NCI-H2081 treated with DMSO at 0.1 percent for 48 hours (cell line): ENCODE measurements around the gene GHR.

Experiments
- DNase-seq: peaks from one replicate; lab custom pipeline; 2025; lab: John Stamatoyannopoulos, UW

GHR gene

GRCh38 chr5:42423285-42424165 lies at the start of gene GHR:
Gene GHR, plus strand, starts transcription at chr5:42423439. Its CDS starts 142,436 bp downstream, at chr5:42565875.
- no peak for DNase-seq

- no peak for DNase-seq
These were observed 48.5 kb upstream of the GHR start for GRCh38 chr5:42374679-42375273.

- no peak for DNase-seq
These were observed 45.7 kb upstream of the GHR start for GRCh38 chr5:42377496-42377895.

DNA sequence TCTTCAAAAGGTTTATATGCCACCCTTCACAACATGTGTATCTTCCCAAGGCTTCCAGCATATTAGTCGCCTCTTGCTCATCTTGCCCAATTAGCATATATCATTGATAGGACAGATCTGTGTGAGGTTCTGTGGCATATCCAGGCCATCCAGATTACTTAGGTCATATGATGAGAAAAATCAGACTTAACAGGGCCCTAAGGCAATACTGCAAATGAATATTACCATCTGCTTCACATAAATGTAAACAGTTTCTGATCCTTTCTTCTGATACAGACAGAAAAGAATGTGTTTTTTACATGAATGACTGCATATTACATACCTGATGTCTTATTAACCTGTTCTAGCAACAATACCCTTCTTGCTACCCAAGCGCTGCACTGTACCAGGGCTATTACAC lies 41.3 kb upstream of the GHR start:
- DNase-seq = no peak

- no peak for DNase-seq
These were observed 35.7 kb upstream of the GHR start for GRCh38 chr5:42387563-42387962.

GRCh38 chr5:42390115-42390514 lies 33.1 kb upstream of the GHR start:
- DNase-seq = no peak

DNA sequence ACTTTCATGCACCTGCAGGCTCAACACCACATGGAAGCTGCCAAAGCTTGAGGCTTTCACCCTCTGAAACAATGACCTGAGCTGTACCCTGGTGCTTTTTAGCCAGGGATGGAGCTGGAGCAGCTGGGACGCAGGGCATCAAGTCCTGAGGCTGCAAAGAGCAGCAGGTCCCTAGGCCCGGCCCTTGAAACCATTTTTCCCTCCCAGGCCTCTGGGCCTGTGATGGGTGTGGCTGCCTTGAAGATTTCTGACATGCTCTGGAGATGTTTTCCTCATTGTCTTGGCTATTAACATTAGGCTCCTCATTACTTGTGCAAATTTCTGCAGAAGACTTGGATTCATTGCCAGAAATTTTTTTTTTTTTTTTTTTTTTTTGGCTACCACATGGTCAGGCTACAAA lies 30.3 kb upstream of the GHR start:
- DNase-seq = no peak

DNA sequence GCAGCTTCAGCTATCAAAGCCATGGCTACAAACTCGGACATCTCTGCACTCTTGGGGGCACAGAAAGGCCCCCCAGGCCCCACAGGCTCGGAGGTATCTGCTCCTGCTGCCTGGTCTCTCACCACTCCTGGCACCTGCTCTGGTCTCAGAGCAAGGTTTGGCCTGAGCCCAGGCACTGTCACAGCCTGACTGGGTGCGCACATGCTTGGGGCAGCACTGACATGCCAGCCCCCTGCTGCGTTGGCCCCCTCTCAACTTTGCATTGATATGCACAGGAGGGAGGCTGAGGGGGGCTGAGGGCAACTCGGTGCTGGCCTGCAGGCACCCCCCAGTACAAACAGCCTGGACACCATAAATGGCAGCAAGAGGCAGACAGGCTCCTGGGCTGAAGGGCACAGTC lies 27.1 kb upstream of the GHR start:
- no peak for DNase-seq

DNA sequence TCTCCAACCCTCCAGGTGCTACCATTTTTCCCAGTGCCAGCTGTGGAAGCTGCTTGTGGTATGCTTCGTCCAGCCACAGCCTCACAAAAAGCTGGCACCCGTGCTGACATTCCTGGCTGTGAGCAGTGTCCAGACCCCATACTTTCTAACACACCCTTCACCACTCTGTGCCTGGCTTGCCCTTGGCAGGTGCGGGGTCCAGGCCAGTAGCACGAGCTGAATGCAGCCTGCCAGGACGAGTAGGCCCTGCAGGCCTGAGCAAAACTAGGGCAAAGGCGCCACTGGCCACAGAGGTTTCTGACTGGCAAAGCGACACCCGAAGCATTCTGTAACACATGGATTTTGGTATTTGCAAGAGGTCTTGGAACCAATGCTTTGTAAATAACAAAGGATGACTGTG lies 26.0 kb upstream of the GHR start:
- no peak for DNase-seq

DNA sequence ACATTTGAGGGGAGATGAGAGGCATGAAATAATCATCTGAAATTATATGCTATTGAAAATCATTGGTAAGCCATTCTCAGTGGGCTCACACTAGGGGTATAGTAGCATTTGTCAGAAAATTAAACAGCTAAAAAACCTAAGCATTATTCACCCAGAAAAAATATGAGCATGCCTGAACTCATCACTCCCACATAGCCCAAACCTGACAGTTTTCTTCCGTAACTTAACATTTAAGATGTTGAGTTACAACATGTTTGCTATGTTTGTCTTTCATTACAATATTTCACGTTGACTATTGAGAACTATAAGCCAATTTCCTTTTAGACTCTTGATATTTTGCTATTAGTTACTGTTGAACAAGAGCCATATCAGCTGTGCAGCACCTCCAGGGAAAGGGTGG lies 23.5 kb upstream of the GHR start:
- no peak for DNase-seq

- no peak for DNase-seq
These were observed 22.8 kb upstream of the GHR start for GRCh38 chr5:42400474-42400873.

GRCh38 chr5:42403236-42403635 lies 20.0 kb upstream of the GHR start:
- no peak for DNase-seq

GRCh38 chr5:42404366-42404765 lies 18.9 kb upstream of the GHR start:
- no peak for DNase-seq

DNA sequence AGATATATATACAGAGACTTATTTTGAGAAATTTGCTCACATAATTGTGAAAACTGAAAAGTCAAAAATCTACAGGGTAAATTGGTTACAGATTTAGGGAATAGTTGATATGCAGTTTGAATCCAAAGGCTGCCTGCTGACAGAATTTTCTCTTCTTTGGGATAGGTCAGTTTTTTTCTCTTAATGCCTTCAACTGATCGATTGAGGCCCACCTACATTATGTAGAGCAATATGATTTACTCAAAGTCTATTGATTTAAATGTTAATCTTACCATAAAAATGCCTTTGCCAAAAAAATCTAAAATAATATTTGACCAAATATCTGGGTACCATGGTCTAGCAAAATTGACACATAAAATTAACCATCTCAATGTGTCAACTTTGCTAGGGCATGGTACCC lies 3.9 kb upstream of the GHR start:
- no peak for DNase-seq

DNA sequence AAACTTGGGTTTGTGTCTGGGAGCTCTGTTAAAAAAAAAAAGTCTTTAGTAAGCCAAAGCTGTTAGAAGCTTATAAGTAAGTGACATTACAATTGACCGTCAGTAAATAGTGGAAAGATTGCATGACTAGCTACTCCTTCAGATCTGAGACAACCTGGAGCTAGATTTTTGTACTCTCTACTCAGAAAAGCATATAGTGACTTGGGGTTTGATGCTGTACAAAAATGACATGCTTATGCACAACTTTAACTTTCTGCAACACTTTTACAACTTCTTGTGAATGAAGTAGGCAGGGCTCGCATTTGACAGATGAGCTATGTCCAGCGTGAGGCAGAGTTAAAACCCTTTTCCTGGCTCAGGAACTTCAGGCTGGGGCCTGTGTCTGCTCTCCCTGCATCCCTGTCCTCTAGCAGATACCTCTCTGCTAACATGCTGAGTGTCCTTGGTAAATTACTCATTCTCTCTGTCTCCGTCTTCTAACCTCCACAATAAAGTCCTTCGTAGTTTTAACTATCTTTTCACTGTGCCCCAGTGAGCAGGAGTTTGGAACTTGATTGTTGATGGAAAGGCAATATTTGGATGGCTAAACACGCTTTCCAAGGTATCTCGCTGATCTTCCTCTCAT lies 471 bp upstream of the GHR start:
- no peak for DNase-seq

GRCh38 chr5:42426016-42426415 lies 2.8 kb downstream of the GHR start:
- DNase-seq = no peak

DNA sequence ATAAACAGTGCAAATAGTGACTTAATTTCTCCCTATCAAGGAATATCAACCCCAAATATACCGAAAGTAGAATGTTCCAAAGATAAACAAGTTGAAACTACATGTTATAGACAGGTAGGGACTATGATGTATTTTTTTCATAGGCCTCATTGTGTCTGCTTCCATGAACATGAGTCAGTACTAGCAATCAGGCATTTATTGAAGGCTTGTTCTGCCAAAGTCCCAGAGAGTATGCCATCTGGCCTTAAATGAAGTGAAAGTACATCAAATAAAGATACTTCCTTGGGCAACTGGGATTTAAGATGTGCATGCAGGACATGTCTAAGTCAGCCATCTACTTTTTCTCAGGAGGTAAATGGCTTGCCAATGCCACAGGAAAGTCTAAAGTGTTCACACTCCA lies 6.5 kb downstream of the GHR start:
- DNase-seq = no peak

GRCh38 chr5:42434047-42434724 lies 10.9 kb downstream of the GHR start:
- no peak for DNase-seq

DNA sequence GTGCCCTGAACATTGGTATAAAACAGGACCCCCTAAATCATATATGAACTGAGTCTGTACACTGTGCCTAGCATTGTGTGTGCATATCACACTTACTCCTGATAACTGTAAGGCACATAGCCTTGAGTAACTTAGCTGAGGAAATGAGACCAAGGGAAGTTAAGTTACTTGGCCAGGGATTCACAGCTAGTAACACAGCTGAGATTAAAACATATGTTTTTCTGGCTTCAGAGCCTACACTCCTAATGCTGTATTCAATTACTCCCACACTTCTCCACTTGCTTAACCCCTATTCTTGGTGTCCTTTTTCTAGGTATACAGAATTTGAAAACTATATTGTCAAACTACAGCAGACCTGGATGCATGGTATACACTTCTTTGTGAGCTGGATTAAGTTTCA lies 12.8 kb downstream of the GHR start:
- DNase-seq = no peak

- DNase-seq = no peak
These were observed 31.2 kb downstream of the GHR start for GRCh38 chr5:42454216-42454995.

- no peak for DNase-seq
These were observed 37.8 kb downstream of the GHR start for GRCh38 chr5:42461033-42461432.

DNA sequence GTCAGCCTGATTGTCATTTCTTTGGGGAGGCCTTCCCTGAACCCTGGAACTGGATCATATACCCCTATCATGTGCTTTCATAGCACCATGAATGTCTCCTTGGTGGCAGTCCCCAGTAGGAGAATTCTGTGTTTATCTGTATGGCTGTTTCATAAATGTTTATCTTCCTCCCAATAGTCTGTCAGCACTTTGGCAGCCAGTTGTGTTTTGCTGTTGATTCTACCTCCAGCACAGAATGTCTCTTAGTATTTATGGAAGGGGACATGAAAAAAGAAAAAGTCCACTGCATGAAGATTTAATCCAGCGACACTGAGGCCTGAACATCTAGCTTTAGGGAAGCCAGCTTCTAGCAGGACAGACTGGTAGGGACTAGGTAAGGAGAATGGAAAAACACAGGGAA lies 38.3 kb downstream of the GHR start:
- DNase-seq = no peak
